Middle frontal gyrus (tissue), 1 donor: Measurements from ENCODE around the gene GALNT10.

Experiments
- DNase-seq: peaks from one replicate; pipeline ENCODE4 v3.0.0-alpha.2; 2015; ENCODE audit warnings: low spot score; ENCODE audit errors: extremely low spot score

The GALNT10 gene

GRCh38 chr5:154178661-154179060 is 11.9 kb upstream of the GALNT10 start:
- no peak for DNase-seq

GRCh38 chr5:154179846-154180710 is 10.5 kb upstream of the GALNT10 start:
- no peak for DNase-seq

GRCh38 chr5:154181161-154181560 is 9.4 kb upstream of the GALNT10 start:
- DNase-seq: no peak

GRCh38 chr5:154189256-154189818 is 1.2 kb upstream of the GALNT10 start:
- no peak for DNase-seq

- DNase-seq: peak; percentile 57
Observed at GRCh38 chr5:154189819-154190594, 526 bp upstream of the GALNT10 start.

- DNase-seq: no peak
Observed at GRCh38 chr5:154191467-154192261, 1.1 kb downstream of the GALNT10 start.

GRCh38 chr5:154193283-154193682 is 2.8 kb downstream of the GALNT10 start:
- peak; percentile 43 for DNase-seq

GRCh38 chr5:154193701-154194121 is 3.2 kb downstream of the GALNT10 start:
- no peak for DNase-seq

GRCh38 chr5:154194345-154195329 is 4.1 kb downstream of the GALNT10 start:
- DNase-seq: no peak

GRCh38 chr5:154196281-154196680 is 5.7 kb downstream of the GALNT10 start:
- no peak for DNase-seq

GRCh38 chr5:154196955-154197652 is 6.6 kb downstream of the GALNT10 start:
- DNase-seq: no peak

- DNase-seq: no peak
Observed at GRCh38 chr5:154197801-154198491, 7.4 kb downstream of the GALNT10 start.

GRCh38 chr5:154198611-154199230 is 8.2 kb downstream of the GALNT10 start:
- DNase-seq: no peak

- no peak for DNase-seq
Observed at GRCh38 chr5:154199263-154199662, 8.7 kb downstream of the GALNT10 start.

- no peak for DNase-seq
Observed at GRCh38 chr5:154199671-154200220, 9.2 kb downstream of the GALNT10 start.

- no peak for DNase-seq
Observed at GRCh38 chr5:154200221-154200620, 9.7 kb downstream of the GALNT10 start.

GRCh38 chr5:154201108-154201769 is 10.7 kb downstream of the GALNT10 start:
- DNase-seq: no peak
